NCI-H2196 treated with DMSO at 0.1 percent for 48 hours (cell line): ENCODE measurements around the gene PHLDB3.
"Not testable (repeated sequence)": the region's sequence is repeated elsewhere in the genome, so short reads cannot be mapped to it uniquely, and the experiment has no call there.

ENCODE experiments used
- DNase-seq: peaks from one replicate; lab custom pipeline; 2025; ENCODE audit not compliant: unreplicated experiment; lab: John Stamatoyannopoulos, UW

The PHLDB3 gene

DNA sequence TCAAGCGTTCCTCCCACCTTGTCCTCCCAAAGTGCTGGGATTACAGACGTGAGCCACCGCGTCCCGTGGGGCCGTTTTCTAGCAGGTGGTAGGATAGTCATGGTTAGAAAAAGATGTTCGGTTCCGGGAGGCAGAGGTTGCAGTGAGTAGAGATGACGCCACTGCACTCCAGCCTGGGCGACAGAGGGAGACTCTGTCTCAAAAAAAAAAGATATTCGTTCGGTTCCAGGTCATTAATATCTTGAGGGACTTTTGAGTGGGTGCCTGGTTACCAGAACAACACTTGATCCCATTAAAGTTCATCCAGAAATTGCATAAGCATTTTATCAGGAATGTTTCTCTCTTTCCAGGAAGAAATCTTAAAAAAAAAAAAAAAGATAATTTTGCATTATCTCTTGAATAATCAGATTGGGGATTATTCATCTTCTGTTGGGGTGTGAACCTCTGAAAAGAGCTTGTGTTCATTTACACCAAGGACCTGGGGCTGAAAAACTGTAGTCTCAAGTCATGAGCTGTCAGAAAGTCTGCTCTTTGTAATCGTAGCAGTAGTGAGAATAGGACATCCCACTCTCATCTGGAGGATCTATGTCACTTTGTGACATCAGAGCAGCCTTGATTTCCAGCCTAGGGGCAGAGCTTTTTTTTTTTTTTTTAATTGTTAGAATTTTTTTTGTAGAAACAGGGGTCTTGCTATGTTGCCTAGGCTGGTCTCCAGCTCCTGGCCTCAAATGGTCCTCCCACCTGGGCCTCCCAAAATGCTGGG is 23.5 kb upstream of the PHLDB3 start:
- DNase-seq = peak; percentile 11

GRCh38 chr19:43526884-43527859 is 22.6 kb upstream of the PHLDB3 start, which contains the start of gene ETHE1:
Gene ETHE1, minus strand, starts transcription at chr19:43527201. Its CDS starts 24 bp downstream, at chr19:43527177.
- peak; percentile 50 for DNase-seq

DNA sequence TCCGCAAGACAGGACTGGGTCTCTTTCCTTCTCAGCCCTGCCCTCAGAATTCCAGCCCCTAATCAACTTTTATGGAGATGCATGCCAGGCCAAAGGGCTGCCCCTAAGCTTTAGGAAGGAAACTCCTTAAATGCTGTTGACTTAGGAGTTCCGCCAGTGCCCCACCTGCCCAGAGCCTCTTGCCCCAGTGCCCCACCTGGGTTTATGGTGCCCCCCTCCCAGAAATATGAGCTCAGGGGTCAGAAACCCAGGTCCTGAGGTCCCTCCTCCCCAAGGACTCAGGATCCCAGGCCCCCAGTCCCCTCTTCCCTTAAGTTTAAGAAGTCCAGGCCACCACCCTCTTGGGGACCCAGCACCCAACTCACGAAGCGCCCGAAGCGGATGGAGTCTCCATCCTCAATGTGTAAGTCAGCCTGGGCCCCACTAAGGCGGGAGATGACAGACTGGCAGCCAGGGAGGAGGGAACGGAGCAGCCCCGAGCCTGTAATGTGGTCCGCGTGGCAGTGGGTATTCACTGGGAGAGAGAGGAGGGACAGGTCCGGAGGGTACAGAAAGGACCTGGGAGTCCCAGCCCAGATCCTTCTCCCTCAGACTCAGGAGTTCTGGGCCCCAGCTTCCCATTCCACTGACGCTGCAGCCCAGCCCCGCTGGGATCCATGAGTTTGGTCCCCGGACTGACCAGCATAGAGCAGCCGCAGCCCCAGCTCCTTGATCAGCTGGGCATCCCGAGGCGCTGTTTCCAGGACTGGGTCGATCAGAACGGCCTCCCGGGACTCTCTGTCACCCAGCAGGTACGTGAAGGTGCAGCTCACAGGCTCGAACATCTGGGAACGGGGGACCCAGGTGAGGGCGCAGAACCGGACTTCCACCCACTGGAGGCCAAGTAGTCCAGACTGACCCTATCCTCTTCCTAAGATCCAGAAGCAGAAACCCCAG is 21.6 kb upstream of the PHLDB3 start:
- no peak for DNase-seq

DNA sequence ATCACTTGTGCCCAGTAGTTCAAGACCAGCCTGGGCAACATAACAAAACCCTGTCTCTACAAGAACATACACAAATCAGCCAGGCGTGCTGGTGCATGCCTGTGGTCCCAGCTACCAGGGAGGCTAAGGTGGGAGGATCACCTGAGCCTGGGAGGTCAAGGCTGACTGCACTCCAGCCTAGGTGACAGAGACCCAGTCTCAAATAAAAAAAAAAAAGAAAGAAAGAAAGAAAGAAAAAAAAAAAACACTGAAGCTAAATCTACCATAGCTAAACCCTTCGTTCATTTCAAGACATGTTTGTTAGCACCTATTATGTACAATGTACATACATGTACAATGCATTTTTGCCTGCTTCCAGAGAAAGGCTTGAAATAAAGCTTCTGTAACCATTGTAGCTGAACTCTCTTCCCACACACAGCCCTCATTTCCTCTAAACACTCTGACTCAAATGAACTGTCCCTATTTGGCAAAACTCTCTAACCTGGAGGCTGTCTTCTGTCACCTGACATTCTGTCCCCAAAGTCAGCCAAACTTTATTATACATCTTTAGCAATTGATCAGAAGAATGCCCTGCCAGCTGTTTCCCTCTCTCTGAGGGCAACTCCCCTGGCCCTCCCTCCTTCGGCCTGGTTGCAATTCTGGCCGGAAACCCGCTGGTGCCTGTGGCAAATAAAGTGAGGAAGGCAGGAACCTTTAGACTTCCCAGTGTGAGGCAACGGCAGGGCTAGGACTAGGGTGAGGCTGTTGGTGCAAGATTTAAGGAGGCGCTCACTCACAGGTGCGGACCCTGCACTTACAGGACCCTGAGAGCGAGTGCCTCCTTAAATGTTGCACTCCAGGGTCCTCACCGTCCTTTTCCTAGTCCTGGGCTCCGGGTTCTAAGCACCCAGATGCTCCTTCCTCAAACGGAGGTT is 20.6 kb upstream of the PHLDB3 start:
- DNase-seq = no peak

DNA sequence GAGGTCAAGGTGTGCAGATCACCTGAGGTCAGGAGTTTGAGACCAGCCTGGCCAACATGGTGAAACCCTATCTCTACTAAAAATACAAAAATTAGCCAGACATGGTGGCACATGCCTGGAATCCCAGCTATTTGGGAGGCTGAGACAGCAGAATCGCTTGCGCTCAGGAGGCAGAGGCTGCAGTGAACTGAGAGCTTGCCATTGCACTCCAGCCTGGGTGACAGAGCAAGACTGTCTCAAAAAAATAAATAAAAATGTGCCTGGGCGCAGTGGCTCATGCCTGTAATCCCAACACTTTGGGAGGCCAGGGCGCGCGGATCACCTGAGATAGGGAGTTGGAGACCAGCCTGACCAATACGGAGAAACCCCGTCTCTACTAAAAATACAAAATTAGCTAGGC is 19.1 kb upstream of the PHLDB3 start:
- DNase-seq = not testable (repeated sequence)

DNA sequence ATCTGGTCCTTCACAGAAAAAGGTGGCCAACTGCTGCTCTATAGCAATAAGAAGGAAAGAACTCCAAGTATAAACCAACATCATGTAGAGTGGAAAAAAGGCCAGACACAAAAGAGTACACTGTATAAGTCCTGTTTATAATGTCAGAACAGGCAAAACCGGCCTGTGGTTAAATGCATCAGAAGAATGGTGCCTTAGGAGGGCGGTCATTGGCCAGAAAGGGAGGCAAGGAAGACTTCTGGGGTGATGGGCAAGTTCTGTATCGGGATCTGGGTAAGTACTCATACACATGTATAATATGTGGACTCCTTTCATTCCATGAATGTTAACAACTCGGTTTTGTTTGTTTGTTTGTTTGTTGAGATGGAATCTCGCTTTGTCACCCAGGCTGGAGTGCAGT is 18.4 kb upstream of the PHLDB3 start:
- no peak for DNase-seq

GRCh38 chr19:43519436-43520088 is 15.0 kb upstream of the PHLDB3 start:
- peak; percentile 82 for DNase-seq

DNA sequence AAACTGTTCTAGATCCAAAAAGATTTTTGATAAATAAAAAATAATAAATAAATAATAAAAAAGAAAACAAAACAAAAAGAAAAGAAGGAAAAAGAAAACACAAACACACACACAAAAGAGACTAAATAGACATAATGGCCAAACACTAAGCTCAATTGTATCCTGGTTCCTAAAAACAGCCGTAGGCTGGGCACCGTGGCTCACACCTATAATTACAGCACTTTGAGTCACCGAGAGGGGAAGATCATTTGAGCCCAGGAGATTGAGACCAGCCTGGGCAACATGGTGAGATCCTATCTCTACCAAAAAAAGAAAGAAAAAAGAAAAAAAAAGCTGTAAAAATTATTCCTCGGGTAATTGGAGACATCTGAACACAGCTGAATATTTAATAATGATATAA is 13.5 kb upstream of the PHLDB3 start:
- no peak for DNase-seq

- DNase-seq = not testable (repeated sequence)
Observed at GRCh38 chr19:43512399-43512798, 7.9 kb upstream of the PHLDB3 start.

DNA sequence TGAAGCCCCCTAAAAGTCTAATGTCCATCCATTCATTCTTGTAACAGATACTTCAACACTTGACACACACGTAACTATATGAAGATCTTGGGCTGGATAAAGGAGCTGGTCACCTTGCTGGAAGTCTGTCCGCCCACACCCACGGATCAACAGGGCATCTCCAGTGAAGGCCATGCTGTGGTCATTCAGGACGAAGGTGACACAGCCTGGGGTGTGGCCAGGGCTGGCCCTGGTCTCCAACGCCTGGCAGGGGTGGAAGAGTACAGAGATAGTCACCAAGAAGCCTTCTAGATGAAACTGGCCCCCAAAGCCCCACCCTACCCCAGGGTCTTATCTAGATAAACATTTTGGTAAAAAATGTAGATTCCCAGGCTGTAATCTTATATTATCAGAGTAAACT is 6.8 kb upstream of the PHLDB3 start:
- no peak for DNase-seq

DNA sequence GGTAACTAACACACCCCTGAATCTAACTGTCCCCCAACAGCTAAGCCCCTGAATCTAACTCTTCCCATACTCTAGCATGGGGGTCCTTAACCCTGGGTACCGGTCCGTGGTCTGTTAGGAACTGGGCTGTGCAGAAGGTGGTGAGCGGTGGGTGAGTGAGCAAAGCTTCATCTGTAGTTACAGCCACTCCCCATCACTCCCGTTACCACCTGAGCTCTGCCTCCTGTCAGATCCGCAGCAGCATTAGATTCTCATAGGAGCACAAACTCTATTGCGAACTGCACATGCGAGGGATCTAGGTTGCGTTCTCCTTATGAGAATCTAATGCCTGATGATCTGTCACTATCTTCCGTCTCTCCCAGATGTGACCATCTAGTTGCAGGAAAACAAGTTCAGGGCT is 6.2 kb upstream of the PHLDB3 start:
- DNase-seq = no peak

GRCh38 chr19:43507880-43508279 is 3.3 kb upstream of the PHLDB3 start:
- no peak for DNase-seq

DNA sequence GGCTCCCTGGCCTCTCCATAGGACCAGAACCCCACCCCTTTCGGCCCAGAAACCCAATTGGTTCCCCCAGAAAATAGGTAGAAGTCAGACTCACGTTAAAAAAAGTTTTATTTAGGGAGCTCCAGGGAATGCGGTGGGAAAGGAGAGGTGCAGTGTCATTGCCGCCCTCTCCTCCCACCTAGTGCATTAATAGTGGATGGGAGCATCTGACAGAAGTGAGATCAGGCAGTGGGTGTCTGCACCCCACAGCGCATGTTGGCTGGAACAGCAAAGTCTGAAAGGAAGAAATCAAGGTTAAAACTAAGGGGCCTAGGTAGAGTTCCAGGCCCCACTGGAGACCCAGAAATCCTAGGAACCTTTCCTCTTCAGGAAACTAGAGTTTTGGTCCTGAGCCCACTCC is 2.1 kb upstream of the PHLDB3 start:
- no peak for DNase-seq

- DNase-seq = no peak
Observed at GRCh38 chr19:43505941-43506340, 1.4 kb upstream of the PHLDB3 start.

DNA sequence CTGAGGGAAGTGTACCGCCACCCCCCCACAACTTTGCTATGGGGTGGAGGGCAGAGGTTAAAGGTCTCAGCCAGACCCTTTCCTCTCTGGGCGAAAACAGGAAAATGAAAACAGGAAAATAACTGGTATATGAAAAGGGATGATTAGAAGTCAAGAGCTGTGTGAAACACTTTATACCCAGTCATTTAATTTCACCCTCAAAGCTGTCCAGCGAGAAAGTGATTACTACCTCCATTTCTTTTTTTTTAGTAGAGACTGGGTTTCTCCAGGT is 575 bp upstream of the PHLDB3 start:
- no peak for DNase-seq

GRCh38 chr19:43503501-43504425 is 783 bp downstream of the PHLDB3 start:
- DNase-seq = peak; percentile 91

- DNase-seq = no peak
Observed at GRCh38 chr19:43502419-43502976, 2.0 kb downstream of the PHLDB3 start.
